ENCODE measurements around the gene BCKDHA.

DNA sequence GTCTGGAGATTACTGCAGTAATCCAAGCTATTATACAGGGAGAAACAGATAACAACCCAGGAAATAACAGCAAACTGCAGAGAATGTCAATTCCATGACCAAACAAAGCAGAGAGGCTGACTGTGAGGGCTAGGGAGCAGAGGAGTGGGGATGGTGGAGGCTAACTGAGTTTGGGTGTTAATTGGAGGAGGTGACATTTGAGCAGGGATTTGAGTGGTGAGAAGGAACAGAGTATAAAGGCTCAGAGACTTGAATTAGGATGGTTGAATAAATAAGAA, 39.0 kb downstream of the BCKDHA start:
- TF ChIP-seq FOSL1 (IDR thresholded peaks at IDR 0.05; ENCODE audit: low read depth), result no peak
- TF ChIP-seq, protein P1, sequence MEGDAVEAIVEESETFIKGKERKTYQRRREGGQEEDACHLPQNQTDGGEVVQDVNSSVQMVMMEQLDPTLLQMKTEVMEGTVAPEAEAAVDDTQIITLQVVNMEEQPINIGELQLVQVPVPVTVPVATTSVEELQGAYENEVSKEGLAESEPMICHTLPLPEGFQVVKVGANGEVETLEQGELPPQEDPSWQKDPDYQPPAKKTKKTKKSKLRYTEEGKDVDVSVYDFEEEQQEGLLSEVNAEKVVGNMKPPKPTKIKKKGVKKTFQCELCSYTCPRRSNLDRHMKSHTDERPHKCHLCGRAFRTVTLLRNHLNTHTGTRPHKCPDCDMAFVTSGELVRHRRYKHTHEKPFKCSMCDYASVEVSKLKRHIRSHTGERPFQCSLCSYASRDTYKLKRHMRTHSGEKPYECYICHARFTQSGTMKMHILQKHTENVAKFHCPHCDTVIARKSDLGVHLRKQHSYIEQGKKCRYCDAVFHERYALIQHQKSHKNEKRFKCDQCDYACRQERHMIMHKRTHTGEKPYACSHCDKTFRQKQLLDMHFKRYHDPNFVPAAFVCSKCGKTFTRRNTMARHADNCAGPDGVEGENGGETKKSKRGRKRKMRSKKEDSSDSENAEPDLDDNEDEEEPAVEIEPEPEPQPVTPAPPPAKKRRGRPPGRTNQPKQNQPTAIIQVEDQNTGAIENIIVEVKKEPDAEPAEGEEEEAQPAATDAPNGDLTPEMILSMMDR (IDR thresholded peaks at IDR 0.05 in 2 of 3, conservative IDR thresholded peaks at IDR 0.05 in 1 of 3; ENCODE audit: borderline replicate concordance in 1 of 3, insufficient read depth in 1 of 3, low read depth in 2 of 3, low read length in 2 of 3), result no peak
- TF ChIP-seq CEBPB (IDR thresholded peaks at IDR 0.05; ENCODE audit: low read depth), result no peak

Data from HCT116 (cell line).